ENCODE data around the gene CDCA3.

CDCA3 gene

DNA sequence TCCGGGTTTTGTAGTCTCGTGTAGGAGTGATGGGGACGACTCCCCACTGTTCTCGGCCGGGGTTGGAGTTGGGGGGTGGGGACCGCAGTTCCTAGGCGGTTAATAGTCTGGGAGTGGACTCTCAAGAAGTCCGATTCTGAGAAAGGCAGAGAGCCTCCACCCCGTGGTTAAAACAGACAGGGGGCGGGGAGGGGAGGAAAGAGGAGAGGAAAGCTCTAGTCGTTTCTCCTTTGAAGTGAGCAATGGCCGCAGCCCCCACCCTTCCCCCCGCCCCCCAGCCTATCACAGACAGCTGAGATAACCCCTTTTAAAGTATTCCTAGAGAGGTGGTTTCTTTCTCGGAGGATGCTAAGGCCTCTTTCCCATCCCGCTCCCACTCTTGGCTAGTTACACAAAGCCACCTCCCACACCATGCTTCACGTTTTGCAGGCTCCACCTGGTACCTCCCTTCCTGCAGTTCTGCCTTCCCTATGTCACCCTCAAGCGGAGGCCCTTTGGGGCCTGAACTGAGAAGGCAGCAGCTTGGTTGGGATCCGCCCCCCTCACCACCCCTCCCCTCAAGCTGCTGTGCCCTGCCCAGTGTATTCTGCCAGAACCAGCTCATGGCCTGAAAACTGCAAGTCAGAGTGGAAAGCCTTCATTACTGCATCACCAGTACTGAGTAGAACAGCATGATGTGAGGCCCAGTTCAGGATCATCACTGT lies 1.7 kb upstream of the CDCA3 start:
- DNase-seq, result peak; percentile 74

GRCh38 chr12:6851921-6852650 lies 1.0 kb upstream of the CDCA3 start, which contains the start of gene USP5:
TSS of gene USP5 (plus strand) at chr12:6852150. CDS start at chr12:6852180, 30 bp downstream.
- DNase-seq, result peak; percentile 99

DNA sequence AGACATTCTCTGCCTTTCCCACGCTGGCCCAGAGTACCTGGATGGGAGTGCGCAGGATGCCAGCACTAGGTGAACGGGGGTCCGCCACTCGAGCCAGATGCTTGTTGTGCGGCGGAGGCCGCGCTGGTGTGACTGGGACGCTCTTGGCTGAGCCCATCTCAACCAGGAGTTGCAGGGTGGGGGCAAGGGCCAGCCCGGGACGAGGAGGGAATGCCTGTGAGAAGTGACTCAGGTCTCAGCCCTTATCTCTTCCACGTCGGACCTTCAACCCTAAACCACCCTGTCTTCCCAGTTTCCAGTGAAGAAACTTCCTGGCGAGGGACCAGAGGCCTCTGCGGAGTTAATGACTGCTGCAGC lies 312 bp downstream of the CDCA3 start:
- DNase-seq, result no peak

- DNase-seq, result no peak
These were observed 1.0 kb downstream of the CDCA3 start for GRCh38 chr12:6849976-6850560.

- DNase-seq, result no peak
These were observed 1.7 kb downstream of the CDCA3 start for GRCh38 chr12:6849427-6849826.

DNA sequence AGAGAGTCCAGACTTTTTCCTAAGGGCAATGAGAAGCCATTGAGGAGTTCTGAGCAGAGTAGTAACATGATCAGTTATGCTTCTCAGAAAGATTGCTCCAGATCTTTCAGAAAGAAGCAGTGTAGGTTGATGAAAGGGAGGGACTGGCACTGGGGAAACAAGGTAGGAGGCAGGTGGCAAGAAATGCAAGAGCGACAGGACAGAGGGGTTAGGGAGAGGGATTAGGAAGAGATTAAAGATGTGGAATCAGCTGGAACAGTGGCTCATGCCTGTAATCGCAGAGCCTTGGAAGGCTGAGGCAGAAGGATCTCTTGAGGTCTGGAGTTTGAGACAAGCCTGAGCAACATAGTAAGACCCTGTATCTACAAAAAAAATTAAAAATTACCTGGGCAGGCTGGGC lies 3.4 kb downstream of the CDCA3 start:
- DNase-seq, result no peak

DNA sequence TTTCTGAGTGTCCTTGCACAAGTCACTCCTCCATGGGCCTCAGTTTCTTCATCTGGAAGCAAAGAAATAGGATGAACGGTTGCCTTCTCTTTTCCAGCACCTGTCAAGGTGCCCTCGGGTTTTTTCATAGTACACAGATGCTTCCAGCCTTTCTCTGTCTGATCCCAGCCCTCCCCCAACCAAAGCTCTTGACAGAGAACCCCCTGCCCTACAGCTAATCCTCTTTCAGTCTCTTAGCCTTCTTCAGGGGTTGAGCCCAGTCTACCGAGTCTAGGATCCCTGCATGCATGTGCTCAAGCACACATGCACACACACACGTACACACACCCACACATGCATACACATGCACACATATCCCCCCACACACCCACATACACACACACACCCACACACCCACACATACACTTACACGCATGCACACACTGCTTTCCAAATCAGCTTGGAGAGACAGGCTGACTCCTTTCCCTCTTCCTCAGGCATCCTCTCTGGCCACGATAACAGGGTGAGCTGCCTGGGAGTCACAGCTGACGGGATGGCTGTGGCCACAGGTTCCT lies 4.7 kb downstream of the CDCA3 start:
- no peak for DNase-seq

DNA sequence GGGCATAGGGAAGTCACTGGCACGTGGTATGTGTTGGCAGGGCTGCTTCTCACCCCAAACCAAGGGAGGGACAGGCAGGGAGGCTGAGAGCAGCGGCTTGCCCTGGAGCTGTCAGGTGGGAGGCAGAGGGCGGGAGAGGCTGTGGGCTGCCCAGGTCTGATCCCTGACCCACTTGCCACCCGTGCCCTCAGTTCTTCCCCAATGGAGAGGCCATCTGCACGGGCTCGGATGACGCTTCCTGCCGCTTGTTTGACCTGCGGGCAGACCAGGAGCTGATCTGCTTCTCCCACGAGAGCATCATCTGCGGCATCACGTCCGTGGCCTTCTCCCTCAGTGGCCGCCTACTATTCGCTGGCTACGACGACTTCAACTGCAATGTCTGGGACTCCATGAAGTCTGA lies 5.7 kb downstream of the CDCA3 start:
- no peak for DNase-seq

DNA sequence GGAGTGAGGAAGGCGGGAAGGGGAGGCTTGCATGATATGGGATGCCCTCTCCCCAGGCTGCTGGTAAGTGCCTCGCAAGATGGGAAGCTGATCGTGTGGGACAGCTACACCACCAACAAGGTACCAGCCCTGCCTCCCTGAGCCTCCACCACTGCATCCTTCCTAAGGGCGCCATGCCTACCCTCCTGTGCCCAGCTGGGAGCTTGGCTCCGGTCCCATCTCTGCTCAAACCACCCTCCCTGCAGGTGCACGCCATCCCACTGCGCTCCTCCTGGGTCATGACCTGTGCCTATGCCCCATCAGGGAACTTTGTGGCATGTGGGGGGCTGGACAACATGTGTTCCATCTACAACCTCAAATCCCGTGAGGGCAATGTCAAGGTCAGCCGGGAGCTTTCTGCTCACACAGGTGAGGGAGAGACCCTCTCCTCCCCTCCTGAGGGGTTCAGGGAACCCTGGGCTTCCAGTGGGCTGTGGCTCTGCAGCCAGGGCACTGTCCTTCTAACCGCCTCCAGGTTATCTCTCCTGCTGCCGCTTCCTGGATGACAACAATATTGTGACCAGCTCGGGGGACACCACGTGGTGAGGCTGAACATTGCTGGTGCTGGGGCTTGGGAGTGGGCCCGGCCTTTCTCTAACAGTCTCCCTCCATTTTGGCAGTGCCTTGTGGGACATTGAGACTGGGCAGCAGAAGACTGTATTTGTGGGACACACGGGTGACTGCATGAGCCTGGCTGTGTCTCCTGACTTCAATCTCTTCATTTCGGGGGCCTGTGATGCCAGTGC lies 7.8 kb downstream of the CDCA3 start:
- DNase-seq, result no peak

DNA sequence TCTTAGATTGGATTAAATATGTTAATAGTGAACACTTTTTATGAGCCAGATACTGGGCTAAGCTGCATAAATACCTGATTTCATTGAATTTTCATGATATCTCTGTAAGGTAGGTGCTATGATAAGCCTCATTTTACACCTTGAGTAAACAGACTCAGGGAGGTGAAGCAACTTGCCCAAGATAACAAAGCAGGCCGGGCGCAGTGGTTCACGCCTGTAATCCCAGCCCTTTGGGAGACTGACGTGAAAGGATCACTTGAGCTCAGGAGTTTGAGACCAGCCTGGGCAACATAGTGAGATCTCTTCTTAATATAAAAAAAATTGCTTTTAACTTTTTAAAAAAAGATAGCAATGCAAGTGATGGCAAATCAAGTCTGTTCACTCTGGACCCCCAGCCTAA lies 9.0 kb downstream of the CDCA3 start:
- DNase-seq, result no peak

DNA sequence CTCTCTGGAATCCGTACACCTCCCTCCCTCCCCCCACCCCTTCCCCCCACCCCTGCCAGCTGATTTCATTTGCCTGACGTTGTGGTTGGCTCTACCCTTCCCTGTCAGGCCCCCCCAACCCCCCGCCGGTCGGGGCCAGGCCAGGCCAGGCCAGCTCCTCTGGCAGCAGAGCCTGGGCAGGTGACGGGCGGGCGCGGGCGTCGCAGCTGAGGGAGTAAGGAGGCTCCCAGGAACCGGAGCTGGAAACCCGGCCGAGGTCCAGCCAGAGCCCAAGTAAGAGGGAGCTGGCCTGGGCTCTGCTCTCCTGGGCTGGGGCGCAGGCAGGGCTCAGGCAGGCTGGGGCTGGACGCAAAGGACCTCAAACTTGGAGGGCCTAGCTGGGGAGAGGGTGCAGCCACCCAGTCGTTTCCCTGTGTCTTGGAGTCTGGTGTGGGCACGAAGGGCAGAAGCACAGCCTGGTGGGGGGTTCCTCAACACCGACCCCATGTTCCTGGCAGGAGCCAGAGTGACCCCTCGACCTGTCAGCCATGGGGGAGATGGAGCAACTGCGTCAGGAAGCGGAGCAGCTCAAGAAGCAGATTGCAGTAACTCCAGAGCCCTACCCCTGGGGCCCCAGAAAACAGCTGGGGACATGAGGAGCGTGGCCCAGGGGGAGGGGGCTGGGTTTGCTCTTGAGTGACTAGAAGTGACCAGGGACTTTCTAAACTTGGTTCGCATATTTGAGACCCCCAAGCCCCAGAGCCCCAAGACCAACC lies 10.1 kb downstream of the CDCA3 start, which contains the start of gene GNB3:
Gene GNB3 (plus strand): TSS at position 165 of the 755 bp plus-strand sequence. CDS start 363 bp downstream, at position 528.
- no peak for DNase-seq

DNA sequence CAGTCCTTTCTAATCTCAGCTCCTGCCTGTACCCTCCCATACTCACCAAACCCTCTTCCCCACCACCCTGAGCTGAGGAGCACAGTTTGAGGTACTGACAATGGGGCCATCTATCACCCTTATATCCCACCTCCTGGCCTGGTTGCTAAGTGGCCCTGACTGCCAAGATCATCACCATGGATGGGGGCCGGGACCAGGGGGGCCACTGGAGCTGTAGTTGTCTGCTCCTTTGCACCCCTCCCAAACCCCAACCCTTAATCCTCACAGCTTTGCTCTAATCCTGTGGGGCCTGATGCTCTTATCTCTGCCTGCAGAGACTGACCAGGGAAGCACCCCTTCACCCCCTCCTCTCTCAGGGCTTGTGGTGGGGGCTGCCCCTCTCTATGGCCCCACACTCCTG lies 10.8 kb downstream of the CDCA3 start:
- DNase-seq, result no peak

GRCh38 chr12:6839482-6840201 lies 11.4 kb downstream of the CDCA3 start:
- DNase-seq, result no peak

- no peak for DNase-seq
These were observed 12.2 kb downstream of the CDCA3 start for GRCh38 chr12:6838854-6839253.

GRCh38 chr12:6837370-6838060 lies 13.6 kb downstream of the CDCA3 start:
- DNase-seq, result no peak

DNA sequence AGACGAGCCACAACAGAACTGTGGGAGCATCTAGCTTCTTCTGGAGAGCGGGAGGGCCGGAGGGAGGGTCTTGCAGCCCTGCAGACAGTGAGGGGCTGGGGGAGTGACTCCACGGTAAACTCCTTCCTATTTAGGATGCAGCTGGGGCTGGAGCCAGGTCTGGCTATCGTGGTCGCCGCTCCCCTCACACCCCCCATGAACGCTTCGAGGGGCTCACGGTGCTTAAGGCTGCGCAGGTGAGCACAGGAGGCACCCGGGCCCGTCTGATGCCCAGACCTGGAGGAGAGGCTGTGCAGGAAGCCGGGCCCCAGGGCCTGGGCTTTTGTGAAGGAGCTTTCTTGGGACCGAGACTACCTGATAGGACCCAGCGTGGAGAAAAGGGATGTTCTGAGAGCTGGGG lies 14.2 kb downstream of the CDCA3 start:
- no peak for DNase-seq

DNA sequence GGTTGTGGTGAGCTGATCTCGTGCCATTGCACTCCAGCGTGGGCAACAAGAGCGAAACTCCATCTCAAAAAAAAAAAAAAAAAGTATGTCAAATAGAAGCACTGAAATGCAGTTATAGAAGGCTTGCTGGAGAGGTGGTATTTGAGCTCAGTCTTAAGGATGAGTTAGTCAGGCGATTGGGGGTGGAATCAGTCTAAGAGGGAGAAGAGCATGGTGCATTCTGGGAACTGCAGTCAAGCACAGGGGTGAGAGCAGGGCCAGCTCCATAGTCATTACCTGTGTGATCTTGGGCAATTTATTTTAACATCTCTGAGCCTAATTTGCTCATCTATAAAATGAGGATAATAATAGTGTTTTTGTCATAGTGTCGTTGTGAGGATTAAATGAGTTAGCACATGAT lies 16.2 kb downstream of the CDCA3 start:
- no peak for DNase-seq

DNA sequence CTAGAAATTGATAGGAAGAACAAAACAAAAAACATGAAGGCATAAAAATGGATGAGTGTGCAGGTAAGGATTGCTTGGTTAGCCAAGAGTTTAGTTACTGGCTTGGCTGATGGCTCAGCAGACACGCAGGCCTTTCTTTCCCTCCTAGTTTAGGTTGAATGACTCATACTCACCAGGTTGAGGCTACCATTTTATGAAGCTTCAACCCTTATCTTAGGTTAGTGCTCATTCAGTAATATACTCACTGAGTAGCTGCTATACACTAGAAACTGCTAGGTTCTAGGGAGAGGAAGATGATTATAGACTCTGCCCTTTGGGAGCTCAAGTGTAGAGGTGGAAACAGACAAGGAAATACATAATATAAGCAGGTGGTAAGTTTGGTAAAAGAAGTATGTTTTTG lies 16.8 kb downstream of the CDCA3 start:
- no peak for DNase-seq

DNA sequence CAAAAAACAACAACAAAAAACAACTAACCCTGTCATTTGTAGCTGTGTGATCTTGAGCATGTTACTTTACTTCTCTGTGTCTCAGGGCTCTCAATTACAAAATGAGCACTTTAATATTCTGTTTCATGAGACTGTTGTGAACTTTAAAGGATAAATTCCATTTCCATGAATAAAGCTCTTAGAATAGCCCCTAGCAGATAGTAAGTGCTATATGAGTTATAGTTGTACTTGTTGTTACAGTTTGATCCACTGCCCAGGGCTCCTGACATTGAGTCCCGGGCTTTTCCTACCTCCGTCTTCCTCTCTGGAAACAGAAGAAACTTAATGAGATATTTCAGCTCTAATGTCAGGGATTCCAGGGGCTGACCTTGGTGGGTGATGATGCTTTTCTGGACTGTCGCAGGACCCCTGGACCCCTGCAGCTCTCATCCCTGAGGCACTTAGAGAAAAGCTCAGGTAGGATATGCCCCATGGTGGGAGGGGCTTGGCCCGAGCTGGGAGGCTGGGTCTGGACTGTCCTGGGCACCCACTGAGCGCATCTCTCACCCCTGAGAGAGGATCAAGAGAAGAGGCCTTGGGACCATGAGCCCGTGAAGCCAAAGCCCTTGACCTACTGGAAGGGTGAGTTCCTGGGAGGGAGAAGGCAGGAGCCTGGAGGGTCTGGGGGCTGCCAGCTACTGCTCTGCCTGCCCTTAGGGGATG lies 17.7 kb downstream of the CDCA3 start:
- DNase-seq, result no peak

GRCh38 chr12:6832125-6832524 lies 19.0 kb downstream of the CDCA3 start:
- no peak for DNase-seq

Measured in CD4-positive, alpha-beta T cell treated with Interleukin-6 for 4 hours (primary cell).